Measurements from ENCODE around the gene ELF3. TPM values are rescaled to one million over a fixed set of nuclear protein-coding genes. Genes with fewer than 3 reads are reported as not detected.

ELF3 gene
- total and polyA plus RNA-seq, 2 of the 8 experiments (the other 6 are each of a cell fraction or from before 2014, with no cell fraction given) = 17.3 to 25.0 TPM

DNA sequence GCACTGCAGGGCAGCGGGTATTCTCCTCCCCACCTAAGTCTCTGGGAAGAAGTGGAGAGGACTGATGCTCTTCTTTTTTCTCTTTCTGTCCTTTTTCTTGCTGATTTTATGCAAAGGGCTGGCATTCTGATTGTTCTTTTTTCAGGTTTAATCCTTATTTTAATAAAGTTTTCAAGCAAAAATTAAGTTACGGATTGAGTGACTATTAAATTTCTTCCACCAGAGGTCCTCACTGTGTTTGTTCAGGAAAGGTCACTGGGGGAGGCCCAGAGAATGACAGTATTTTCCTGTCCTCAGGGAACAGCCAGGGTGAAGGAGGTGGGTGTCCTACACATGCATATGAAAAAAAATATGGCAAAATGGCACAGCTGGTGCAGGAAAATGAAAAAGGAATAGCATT lies 4.4 kb upstream of the ELF3 start (continued):
- TF ChIP-seq, protein P1, sequence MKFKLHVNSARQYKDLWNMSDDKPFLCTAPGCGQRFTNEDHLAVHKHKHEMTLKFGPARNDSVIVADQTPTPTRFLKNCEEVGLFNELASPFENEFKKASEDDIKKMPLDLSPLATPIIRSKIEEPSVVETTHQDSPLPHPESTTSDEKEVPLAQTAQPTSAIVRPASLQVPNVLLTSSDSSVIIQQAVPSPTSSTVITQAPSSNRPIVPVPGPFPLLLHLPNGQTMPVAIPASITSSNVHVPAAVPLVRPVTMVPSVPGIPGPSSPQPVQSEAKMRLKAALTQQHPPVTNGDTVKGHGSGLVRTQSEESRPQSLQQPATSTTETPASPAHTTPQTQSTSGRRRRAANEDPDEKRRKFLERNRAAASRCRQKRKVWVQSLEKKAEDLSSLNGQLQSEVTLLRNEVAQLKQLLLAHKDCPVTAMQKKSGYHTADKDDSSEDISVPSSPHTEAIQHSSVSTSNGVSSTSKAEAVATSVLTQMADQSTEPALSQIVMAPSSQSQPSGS (IDR thresholded peaks at IDR 0.05; ENCODE audit: low read length) = no peak
- no peak for TF ChIP-seq RNF2 (IDR thresholded peaks at IDR 0.05; ENCODE audit: borderline replicate concordance, low read depth, low read length, missing control alignments, poor library complexity, severe bottlenecking)
- no peak for TF ChIP-seq SUZ12 (IDR thresholded peaks at IDR 0.05; ENCODE audit: low read length)
- TF ChIP-seq POLR2A (IDR thresholded peaks at IDR 0.05; ENCODE audit: control extremely low read depth in 1 of 2, low read depth in 2 of 2, low read length in 2 of 2) = no peak
- TF ChIP-seq POLR2AphosphoS5 (IDR thresholded peaks at IDR 0.05; ENCODE audit: low read depth, low read length) = no peak
- peak; percentile 92 for TF ChIP-seq TEAD4 (IDR thresholded peaks at IDR 0.05; ENCODE audit: low read depth, low read length)
- TF ChIP-seq CHD1 (IDR thresholded peaks at IDR 0.05; ENCODE audit: low read depth, low read length) = no peak
- TF ChIP-seq YY1 (IDR thresholded peaks at IDR 0.05; ENCODE audit: low read depth, low read length) = no peak
- no peak for TF ChIP-seq RFX5 (IDR thresholded peaks at IDR 0.05; ENCODE audit: borderline replicate concordance, low read depth, low read length)
- no peak for TF ChIP-seq KDM5A (IDR thresholded peaks at IDR 0.05; ENCODE audit: low read length)
- no peak for TF ChIP-seq TAF7 (optimal IDR thresholded peaks at IDR 0.05; ENCODE audit: borderline replicate concordance, low read depth, low read length)
- no peak for TF ChIP-seq RXRA (IDR thresholded peaks at IDR 0.05; ENCODE audit: insufficient read depth, low read depth, low read length)
- TF ChIP-seq SP2 (IDR thresholded peaks at IDR 0.05; ENCODE audit: low read length) = no peak
- TF ChIP-seq TAF1 (IDR thresholded peaks at IDR 0.05; ENCODE audit: low read depth, low read length) = no peak
